GM23338 (cell line): ENCODE results near the gene SIRT7. TPM values are rescaled to one million over a fixed set of nuclear protein-coding genes. Genes with fewer than 3 reads are reported as not detected.

Experiments
- ATAC-seq: fragments of 200-7000 bp; cut with Tn5 transposase; 3 replicates; pipeline ENCODE4 v1.9.1; 2020
- DNase-seq: peaks from one replicate; pipeline ENCODE4 v3.0.0-alpha.2; 2015; ENCODE audit warnings: low spot score
- H2AFZ ChIP-seq: fragments of 200-600 bp; sonication (generic); 2 replicates; pipeline ENCODE4 v1.8.0; 2016; ENCODE audit warnings: antibody characterized with exemption, mild to moderate bottlenecking, moderate library complexity
- H3F3A ChIP-seq: fragments of 200-600 bp; sonication (generic); replicated peaks from 2 replicates; pipeline ENCODE4 v1.8.0; 2017; ENCODE audit warnings: antibody characterized with exemption, mixed run types, low read depth
- H3K27ac ChIP-seq: fragments of 200-600 bp; sonication (generic); 2 replicates; pipeline ENCODE4 v1.6.1; 2016; ENCODE audit warnings: low read depth
- H3K27me3 ChIP-seq: fragments of 200-600 bp; sonication (generic); 2 replicates; pipeline ENCODE4 v1.8.0; 2016; ENCODE audit warnings: mild to moderate bottlenecking, mixed run types, moderate library complexity; ENCODE audit not compliant: insufficient read depth
- H3K36me3 ChIP-seq: fragments of 200-600 bp; sonication (generic); 2 replicates; pipeline ENCODE4 v1.8.0; 2016; ENCODE audit warnings: mild to moderate bottlenecking; ENCODE audit not compliant: insufficient read depth
- H3K4me1 ChIP-seq: fragments of 200-600 bp; sonication (generic); 2 replicates; pipeline ENCODE4 v1.8.0; 2016; ENCODE audit warnings: mild to moderate bottlenecking, moderate library complexity; ENCODE audit not compliant: insufficient read depth
- H3K4me2 ChIP-seq: fragments of 200-600 bp; sonication (generic); 2 replicates; pipeline ENCODE4 v1.7.1; 2017; ENCODE audit warnings: mixed run types
- H3K4me3 ChIP-seq: fragments of 200-600 bp; sonication (generic); 2 replicates; pipeline ENCODE4 v1.6.1; 2016; ENCODE audit warnings: mixed run types
- H3K79me2 ChIP-seq: fragments of 200-600 bp; sonication (generic); replicated peaks from 2 replicates; pipeline ENCODE4 v1.8.0; 2017; ENCODE audit warnings: mild to moderate bottlenecking; ENCODE audit not compliant: insufficient read depth
- H3K9me2 ChIP-seq: fragments of 200-600 bp; sonication (generic); 2 replicates; pipeline ENCODE4 v1.8.0; 2017; ENCODE audit not compliant: insufficient read depth
- H4K20me1 ChIP-seq: fragments of 200-600 bp; sonication (generic); replicated peaks from 2 replicates; pipeline ENCODE4 v1.8.0; 2017; ENCODE audit warnings: mild to moderate bottlenecking; ENCODE audit not compliant: insufficient read depth
- H3K27ac Mint-ChIP-seq: 2 replicates; pipeline ENCODE4 v1.8.0; 2020; ENCODE audit warnings: inconsistent platforms, mild to moderate bottlenecking, moderate library complexity, mixed read lengths
- H3K27me3 Mint-ChIP-seq: 3 replicates; pipeline ENCODE4 v1.8.0; 2022; ENCODE audit warnings: low read depth, mild to moderate bottlenecking, moderate library complexity, mixed read lengths, inconsistent platforms; ENCODE audit not compliant: insufficient read depth, poor library complexity
- H3K36me3 Mint-ChIP-seq: 3 replicates; pipeline ENCODE4 v1.8.0; 2021; ENCODE audit warnings: low read depth, mild to moderate bottlenecking, inconsistent platforms, moderate library complexity, mixed read lengths
- H3K4me1 Mint-ChIP-seq: 3 replicates; pipeline ENCODE4 v1.8.0; 2020; ENCODE audit warnings: mild to moderate bottlenecking, inconsistent platforms, mixed read lengths
- H3K4me3 Mint-ChIP-seq: 3 replicates; pipeline ENCODE4 v1.8.0; 2021; ENCODE audit warnings: moderate library complexity, mild to moderate bottlenecking, inconsistent platforms, mixed read lengths
- H3K9me3 Mint-ChIP-seq: 3 replicates; pipeline ENCODE4 v1.8.0; 2020; ENCODE audit warnings: moderate library complexity, mild to moderate bottlenecking, inconsistent platforms, mixed read lengths
- CREB1 ChIP-seq: fragments of 250-450 bp; sonication (Bioruptor Pico); IDR thresholded peaks from 2 replicates; pipeline ENCODE4 v1.5.0; 2020; ENCODE audit warnings: low read depth, mild to moderate bottlenecking, moderate library complexity
- CTCF ChIP-seq, 2 experiments: fragments of 200-600 bp in 1 of 2; sonication (generic) in 1 of 2; conservative IDR thresholded peaks; 2 replicates each; pipeline versions ENCODE4 v1.5.1 to v1.6.1; 2016 to 2017; ENCODE audit warnings: antibody characterized with exemption in 2 of 2, low read depth in 2 of 2, mild to moderate bottlenecking in 2 of 2, moderate library complexity in 1 of 2
- JUNB ChIP-seq: IDR thresholded peaks from one replicate; pipeline ENCODE4 v1.6.1; 2016; ENCODE audit warnings: antibody characterized with exemption; ENCODE audit not compliant: unreplicated experiment
- NANOG ChIP-seq: IDR thresholded peaks from 2 replicates; pipeline ENCODE4 v1.6.1; 2016; ENCODE audit warnings: antibody characterized with exemption, borderline replicate concordance
- STAT1 ChIP-seq: IDR thresholded peaks from one replicate; pipeline ENCODE4 v1.6.1; 2016; ENCODE audit warnings: antibody characterized with exemption; ENCODE audit not compliant: unreplicated experiment
- ZNF114 ChIP-seq: fragments of 250-450 bp; sonication (Bioruptor Pico); IDR thresholded peaks from 2 replicates; pipeline ENCODE4 v1.5.0; 2020; ENCODE audit warnings: mild to moderate bottlenecking, moderate library complexity
- ZNF331 ChIP-seq: fragments of 250-450 bp; sonication (Bioruptor Pico); IDR thresholded peaks from 2 replicates; pipeline ENCODE4 v1.5.0; 2020; ENCODE audit warnings: low read depth, mild to moderate bottlenecking, moderate library complexity
- ZNF462 ChIP-seq: fragments of 250-450 bp; sonication (Bioruptor Pico); IDR thresholded peaks from 2 replicates; pipeline ENCODE4 v1.5.0; 2020; ENCODE audit warnings: mild to moderate bottlenecking, moderate library complexity
- polyA plus RNA-seq: library from polyadenylated mRNA; unstranded; fragments of >200 nt; fragmentation: Nextera tagmentation; extraction: Ambion mirVana; gene quantifications from 2 replicates; pipeline ENCODE4 v1.2.1, GENCODE V29; 2016
- total RNA-seq: library from RNA; depleted of rRNA; stranded (reverse); fragments of >200 nt; shearing (Covaris generic); gene quantifications from 2 replicates; pipeline ENCODE4 v1.2.3, GENCODE V29; 2014

The SIRT7 gene
- total and polyA plus RNA-seq, 2 experiments from 2014 or later, result 16.3 to 20.8 TPM

- TF ChIP-seq JUNB, result no peak
- no peak for TF ChIP-seq ZNF462 (CRISPR knock-in tag)
- TF ChIP-seq ZNF331, result no peak
- TF ChIP-seq STAT1, result no peak
- TF ChIP-seq NANOG, result no peak
Observed at GRCh38 chr17:81951785-81952684, 34.1 kb upstream of the SIRT7 start (continued).

GRCh38 chr17:81950501-81950900 lies 32.5 kb upstream of the SIRT7 start:
- H3K27ac Mint-ChIP-seq, result no peak overlapping the region
- H3K4me3 Mint-ChIP-seq, result no peak overlapping the region
- no peak for DNase-seq
- peaks cover 14% of the 10 kb centered on the region for H3K27me3 Mint-ChIP-seq
- Histone ChIP-seq H4K20me1 (no peaks in the 10 kb centered on the region; the same call in 1 of the 2 replicates), H3K4me1 (no peaks in the 10 kb centered on the region), H3K27me3 (no peaks in the 10 kb centered on the region; the same call in 1 of the 2 replicates), H2AFZ (no peak overlapping the region), H3F3A (no peaks in the 10 kb centered on the region), H3K9me2 (no peaks in the 10 kb centered on the region), H3K27ac (no peak overlapping the region), H3K4me2 (no peak overlapping the region), H3K79me2 (no peaks in the 10 kb centered on the region), H3K4me3 (no peak overlapping the region), H3K36me3 (no peaks in the 10 kb centered on the region)
- H3K36me3 Mint-ChIP-seq, result no peaks in the 10 kb centered on the region
- ATAC-seq, result no peak
- H3K9me3 Mint-ChIP-seq, result no peaks in the 10 kb centered on the region; the same call in 2 of the 3 replicates
- H3K4me1 Mint-ChIP-seq, result peaks cover 3% of the 10 kb centered on the region; the same call in 1 of the 3 replicates
- TF ChIP-seq ZNF331 (no peak), CTCF (conservative IDR thresholded peaks at IDR 0.05; ENCODE audit: low read depth in 2 of 2) (no peak), NANOG (no peak), CREB1 (CRISPR knock-in tag) (no peak), ZNF114 (no peak)
